ENCODE results near the gene NPHP1. TPM values are rescaled to one million over a fixed set of nuclear protein-coding genes. Genes with fewer than 3 reads are reported as not detected.

The NPHP1 gene
- total and polyA plus RNA-seq, 2 of the 8 experiments (the other 6 are each of a cell fraction or from before 2014, with no cell fraction given), result 1.4 to 2.8 TPM

DNA sequence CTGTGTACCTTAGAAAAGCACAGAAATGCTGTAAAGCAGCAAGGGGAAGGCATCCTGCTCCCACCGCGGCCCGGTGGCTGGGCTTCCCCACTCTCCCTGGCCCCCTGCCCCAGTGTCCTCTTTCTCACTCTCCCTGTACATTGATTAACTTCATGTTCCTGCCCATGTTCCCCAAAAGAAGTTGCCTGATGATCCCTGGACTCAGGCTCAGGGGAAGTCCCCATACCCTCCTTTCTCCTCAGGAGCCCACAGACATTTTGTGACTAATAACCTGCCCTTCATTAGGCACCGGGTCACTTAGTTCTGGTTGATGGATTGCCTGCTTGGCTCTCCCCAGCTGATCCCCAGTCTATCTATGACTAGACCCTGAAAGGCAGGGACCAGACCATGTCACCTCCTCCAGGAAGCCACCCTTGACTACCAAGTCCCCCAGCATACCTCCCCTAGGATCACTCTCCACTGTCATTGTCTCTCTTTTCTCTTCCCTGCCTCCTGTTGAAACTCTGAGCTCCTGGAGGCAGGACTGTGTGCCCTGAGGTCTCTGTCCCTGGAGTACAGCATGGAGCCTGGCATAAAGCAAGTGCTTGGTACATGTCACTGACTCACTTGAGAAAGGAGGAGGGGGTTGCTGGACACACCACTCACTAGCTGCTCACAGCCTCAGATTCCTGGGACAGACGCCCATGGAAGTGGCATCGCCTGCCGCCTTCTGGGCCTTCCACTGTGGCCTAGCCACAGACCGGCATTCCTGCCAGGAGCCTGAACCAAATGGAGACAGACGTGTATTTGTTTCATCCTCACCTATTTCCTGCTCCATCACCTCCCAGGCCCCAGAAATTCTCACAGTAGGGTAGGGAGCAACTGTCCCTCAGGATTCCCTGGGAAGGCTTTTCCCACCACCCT, 102.7 kb downstream of the NPHP1 start (continued):
- no peak for TF ChIP-seq POU5F1 (IDR thresholded peaks at IDR 0.05; ENCODE audit: low read depth, low read length)
